Kidney epithelial cell (primary cell): Measurements from ENCODE around the gene LSS. TPM values are rescaled to one million over a fixed set of nuclear protein-coding genes. Genes with fewer than 3 reads are reported as not detected.
A peak's percentile ranks its signal among the peaks of the same experiment; 100 is the strongest.

ENCODE experiments used
- DNase-seq: peaks from one replicate; pipeline ENCODE4 v3.0.0-alpha.2; 2010; ENCODE audit warnings: low read depth
- H3K27me3 ChIP-seq: 2 replicates; pipeline ENCODE4 v1.6.0; 2011; ENCODE audit warnings: low read length; ENCODE audit not compliant: control insufficient read depth, insufficient read depth
- H3K36me3 ChIP-seq: 2 replicates; pipeline ENCODE4 v1.5.1; 2011; ENCODE audit warnings: low read length; ENCODE audit not compliant: control insufficient read depth, insufficient read depth
- H3K4me3 ChIP-seq: 2 replicates; pipeline ENCODE4 v1.5.1; 2011; ENCODE audit warnings: low read depth, mild to moderate bottlenecking, control low read depth, low read length
- total RNA-seq: library from RNA; depleted of rRNA; stranded (reverse); fragments of >200 nt; gene quantifications from 2 replicates; pipeline ENCODE4 v1.2.3, GENCODE V29; 2015
- TF ChIP-seq, protein P1 (sequence below): IDR thresholded peaks from 2 replicates; pipeline ENCODE4 v1.5.1; 2011; ENCODE audit warnings: mild to moderate bottlenecking, moderate library complexity, low read length, control low read depth, inconsistent platforms; ENCODE audit not compliant: insufficient read depth, poor library complexity, severe bottlenecking

Gene LSS
- total RNA-seq, 1 donor from 2014 or later, result 74.5 TPM

DNA sequence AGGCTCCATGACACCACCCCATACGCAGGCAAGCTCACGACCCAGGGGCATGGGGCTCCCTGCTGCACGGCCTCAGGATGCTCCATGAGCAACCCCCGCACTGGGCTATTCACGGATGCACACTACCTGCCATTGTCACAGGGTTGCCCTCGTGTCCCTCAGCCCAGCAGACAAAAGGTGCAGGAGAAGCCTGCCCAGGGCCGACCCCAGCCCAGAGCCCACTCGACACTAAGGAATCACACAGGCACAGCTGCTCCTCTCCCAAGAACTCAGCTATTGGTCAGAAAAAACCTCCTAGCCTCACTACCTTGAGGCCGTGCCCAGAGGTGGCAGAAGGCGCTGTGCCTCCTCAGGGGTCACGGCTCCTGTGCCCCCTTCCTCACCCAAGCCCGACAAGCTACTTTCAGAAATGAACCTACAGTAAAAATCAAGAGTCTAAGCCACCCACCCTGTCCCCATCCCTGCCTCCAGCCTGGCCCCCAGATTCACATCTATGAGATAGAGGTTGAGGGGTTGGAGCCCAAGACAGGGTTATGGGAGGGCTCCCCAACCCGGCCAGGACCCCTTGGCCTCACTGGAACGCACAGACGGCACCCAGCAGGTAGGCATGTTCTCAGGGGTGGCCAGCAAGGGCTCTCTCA, 38.0 kb downstream of the LSS start:
- H3K4me3 ChIP-seq, result no peak overlapping the region
- H3K27me3 ChIP-seq, result no peaks in the 10 kb centered on the region
- H3K36me3 ChIP-seq, result peaks cover 5% of the 10 kb centered on the region
- TF ChIP-seq, protein P1, sequence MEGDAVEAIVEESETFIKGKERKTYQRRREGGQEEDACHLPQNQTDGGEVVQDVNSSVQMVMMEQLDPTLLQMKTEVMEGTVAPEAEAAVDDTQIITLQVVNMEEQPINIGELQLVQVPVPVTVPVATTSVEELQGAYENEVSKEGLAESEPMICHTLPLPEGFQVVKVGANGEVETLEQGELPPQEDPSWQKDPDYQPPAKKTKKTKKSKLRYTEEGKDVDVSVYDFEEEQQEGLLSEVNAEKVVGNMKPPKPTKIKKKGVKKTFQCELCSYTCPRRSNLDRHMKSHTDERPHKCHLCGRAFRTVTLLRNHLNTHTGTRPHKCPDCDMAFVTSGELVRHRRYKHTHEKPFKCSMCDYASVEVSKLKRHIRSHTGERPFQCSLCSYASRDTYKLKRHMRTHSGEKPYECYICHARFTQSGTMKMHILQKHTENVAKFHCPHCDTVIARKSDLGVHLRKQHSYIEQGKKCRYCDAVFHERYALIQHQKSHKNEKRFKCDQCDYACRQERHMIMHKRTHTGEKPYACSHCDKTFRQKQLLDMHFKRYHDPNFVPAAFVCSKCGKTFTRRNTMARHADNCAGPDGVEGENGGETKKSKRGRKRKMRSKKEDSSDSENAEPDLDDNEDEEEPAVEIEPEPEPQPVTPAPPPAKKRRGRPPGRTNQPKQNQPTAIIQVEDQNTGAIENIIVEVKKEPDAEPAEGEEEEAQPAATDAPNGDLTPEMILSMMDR, result no peak
- DNase-seq, result no peak

DNA sequence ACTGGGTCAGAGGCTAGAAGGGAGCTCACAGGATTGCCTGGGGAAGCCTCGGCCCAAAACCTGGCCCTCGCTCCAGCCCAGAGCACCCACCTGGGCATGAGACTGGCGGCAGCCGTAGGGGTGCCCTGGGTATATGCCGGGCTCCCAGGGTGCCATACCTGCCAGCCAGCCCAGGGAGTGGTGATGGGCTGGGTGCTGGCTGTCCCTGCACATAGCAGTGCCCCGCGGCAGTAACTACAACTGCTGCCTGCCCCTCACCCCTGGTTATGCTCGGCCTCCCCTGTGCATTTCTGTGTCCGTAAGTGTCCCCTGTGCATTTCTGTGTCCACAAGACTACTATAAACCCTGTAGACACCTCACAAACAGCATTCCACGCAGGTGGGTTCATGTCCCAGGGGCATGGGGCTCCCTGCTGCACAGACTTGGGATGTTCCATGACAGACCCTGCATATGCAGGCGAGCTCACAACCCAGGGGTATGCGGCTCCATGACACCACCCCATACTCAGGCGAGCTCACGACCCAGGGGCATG, 38.5 kb downstream of the LSS start:
- no peak for DNase-seq
- Histone ChIP-seq H3K36me3 (peaks cover 3% of the 10 kb centered on the region), H3K27me3 (no peaks in the 10 kb centered on the region), H3K4me3 (no peak overlapping the region)
- TF ChIP-seq, protein P1, result no peak

DNA sequence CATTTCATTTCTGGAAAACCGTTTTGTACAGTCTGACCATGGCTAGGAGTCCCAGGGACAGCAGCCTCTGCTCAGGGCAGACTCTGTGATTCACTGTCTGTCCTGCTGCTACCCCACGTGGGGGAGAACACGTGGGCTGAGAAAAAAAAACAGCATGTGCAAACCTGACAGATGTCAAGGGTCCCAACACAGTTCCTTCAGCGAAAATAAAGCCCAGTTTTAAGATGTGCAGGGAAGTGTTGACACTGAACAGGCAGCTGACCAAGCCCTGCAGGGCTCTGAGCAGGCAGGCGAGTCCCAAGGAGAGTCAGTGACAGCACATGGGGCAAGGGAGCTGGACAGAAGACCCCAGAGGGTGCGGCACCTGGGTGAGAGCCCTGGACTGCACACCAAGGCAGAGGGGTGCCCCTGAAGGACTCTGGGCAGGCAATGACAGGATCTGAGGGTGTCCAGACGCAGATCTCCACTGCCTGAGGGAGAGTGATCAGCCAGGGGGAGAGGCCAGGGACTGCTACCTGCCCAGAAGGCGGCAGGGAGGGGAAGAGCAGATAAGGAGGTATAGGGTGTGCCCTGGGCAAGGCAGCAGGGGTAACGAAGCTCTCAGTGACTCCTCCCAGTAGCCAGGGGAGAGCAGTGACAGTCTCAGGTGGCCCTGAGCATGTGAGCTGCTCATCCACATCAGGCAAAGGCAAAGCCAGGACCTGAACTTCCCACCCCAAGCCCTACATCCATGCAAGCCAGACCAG, 39.2 kb downstream of the LSS start:
- no peak overlapping the region for H3K4me3 ChIP-seq
- TF ChIP-seq, protein P1, result no peak
- no peaks in the 10 kb centered on the region for H3K27me3 ChIP-seq
- H3K36me3 ChIP-seq, result peaks cover 3% of the 10 kb centered on the region
- peak; percentile 23 for DNase-seq

DNA sequence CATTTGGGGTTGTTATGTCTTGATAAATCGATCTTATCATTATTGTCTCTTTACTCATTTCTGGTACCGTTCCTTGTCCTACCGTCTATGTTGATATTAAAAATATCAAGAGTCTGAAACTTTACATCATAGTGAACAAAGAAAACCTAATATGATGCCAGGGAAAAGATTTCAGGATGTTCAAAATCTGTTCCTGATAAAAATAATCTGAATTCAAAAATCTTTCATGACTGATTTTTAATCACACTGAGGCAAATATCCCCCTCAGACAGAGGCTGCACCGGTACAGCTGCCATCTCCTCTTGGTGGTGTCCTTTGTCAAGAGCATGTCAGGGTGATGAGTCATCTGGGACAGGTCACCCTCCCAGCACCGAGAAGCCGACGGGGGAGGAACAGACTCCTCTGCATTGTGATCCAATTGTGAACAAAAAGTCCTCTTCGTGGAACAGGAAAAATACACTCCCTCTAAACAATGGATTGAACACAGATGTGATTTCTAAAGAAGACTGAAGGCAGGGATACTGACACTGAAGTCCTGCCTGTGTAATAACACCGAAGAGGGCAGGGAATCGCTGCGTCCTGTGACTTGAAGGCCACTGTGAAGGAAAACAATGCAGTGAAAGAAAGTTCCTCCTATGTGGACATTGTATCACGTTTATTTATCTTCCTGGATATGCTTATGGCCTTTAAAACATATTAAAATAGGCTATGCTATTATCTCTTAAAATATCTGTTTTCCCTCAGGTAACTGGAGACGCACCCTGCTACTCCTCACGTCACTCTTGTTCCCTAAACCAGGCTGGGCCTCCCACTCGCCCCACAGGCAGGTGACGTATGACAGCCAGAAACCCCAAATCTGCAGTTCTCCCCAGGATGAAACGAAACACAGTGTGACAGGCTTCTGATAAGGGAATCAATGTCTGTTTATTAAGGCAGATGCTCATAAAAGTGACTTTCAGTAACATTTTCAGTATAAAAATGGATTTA, 40.1 kb downstream of the LSS start:
- TF ChIP-seq, protein P1, result no peak
- H3K36me3 ChIP-seq, result no peaks in the 10 kb centered on the region
- H3K27me3 ChIP-seq, result no peaks in the 10 kb centered on the region
- DNase-seq, result peak; percentile 39
- H3K4me3 ChIP-seq, result no peak overlapping the region

DNA sequence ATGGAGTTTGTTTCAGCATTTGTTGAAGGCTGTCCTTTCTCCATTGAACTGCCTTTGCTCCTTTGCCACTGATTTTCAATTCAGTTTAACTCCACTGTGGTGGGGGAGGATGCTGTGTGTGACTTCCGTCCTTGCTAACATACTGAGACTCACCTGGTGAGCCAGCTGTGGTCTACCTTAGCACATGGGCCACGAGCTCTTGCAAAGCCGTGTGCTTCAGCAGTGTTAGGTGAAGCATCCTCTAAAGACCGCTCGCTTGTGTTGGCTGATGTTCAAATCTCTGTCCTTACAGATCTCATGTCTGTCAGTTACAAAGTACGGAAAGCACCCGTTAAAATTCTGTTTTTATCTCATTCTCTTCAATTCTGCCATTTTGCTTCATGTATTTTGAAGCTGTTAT, 40.8 kb downstream of the LSS start:
- Histone ChIP-seq H3K4me3 (no peak overlapping the region), H3K36me3 (no peaks in the 10 kb centered on the region), H3K27me3 (no peaks in the 10 kb centered on the region)
- TF ChIP-seq, protein P1, result no peak
- no peak for DNase-seq
